SK-MEL-5 (cell line): ENCODE measurements around the gene TMEM30A. TPM values are rescaled to one million over a fixed set of nuclear protein-coding genes. Genes with fewer than 3 reads are reported as not detected.

ENCODE experiments used
- DNase-seq: peaks from one replicate; pipeline ENCODE4 v3.0.0-alpha.2; 2016; ENCODE audit warnings: low read depth, low spot score
- in situ Hi-C: cut with HindIII; loops from 2 replicates; pipeline ENCODE4 v1.10.0; 2016; ENCODE audit warnings: low sequenced_read_pairs, high pct_unique_total_duplicates, low pct_unique_long_range_greater_than_20kb
- total RNA-seq: library from RNA; depleted of rRNA; stranded (reverse); fragments of >200 nt; shearing (Covaris generic); gene quantifications from 2 replicates; pipeline ENCODE4 v1.2.3, GENCODE V29; 2014

TMEM30A gene
- total RNA-seq, 1 experiment from 2014 or later: 58.0 TPM

- in situ Hi-C loops: no loop called here
- no peak for DNase-seq
Observed at GRCh38 chr6:75235271-75235670, 49.3 kb downstream of the TMEM30A start.

DNA sequence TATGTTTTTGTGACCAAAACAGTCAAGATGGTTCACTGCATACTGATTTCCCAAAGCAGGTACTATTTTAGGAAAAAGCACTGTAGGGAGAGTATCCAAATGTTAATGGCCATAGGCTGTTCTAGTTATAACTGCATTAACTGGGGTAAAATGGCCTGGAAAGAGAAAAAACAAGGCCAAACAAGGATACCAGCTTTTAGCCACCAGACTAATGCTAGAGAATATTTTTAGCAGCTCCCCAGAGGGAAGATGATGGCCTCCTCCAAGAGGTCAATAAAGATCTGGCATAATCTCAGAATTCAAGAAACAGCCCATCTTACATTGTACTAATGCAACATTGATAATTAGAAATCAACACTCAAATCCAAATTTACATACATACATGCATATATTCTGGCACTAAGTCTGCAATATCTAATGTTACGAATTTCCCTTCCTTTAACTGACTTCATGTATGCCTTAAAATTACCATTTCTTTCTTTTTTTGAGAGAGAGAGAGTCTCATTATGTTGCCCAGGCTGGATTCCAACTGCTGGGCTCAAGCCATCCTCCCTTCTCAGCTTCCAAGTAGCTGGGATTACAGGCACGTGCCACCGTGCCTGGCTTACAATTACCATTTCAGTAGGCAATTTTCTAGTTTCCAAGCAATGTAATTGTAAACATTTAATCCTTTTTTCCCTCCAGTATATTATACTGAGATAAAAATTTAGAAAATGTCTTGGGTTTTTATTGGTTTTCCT lies 50.3 kb downstream of the TMEM30A start:
- no peak for DNase-seq
- in situ Hi-C loops: no loop called here

DNA sequence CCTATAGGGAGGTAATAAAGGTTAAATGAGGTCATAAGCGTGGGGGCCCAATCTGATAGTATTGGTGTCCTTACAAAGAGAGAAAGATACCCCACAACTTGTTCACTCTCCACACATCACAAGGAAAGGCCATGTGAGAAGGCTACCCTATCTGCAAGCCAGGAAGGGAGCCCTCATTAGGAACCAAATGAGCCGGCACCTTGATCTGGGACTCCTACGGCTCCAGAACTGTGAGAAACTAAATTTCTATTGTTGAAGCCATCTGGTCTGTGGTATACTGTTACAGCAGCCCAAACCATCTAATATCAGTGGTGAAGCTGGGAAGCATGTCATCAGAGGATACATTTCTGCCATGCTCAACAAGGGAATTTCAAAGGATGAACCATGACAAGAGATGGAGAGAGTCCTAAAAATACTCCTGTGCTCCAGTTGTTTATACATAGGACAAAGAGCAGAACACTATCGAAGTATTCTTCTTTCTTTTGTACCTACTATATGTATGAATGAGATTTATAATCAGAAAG lies 51.4 kb downstream of the TMEM30A start:
- in situ Hi-C loops: no loop called here
- no peak for DNase-seq

GRCh38 chr6:75230484-75231325 lies 53.9 kb downstream of the TMEM30A start:
- in situ Hi-C loops: no loop called here
- peak; percentile 64 for DNase-seq

DNA sequence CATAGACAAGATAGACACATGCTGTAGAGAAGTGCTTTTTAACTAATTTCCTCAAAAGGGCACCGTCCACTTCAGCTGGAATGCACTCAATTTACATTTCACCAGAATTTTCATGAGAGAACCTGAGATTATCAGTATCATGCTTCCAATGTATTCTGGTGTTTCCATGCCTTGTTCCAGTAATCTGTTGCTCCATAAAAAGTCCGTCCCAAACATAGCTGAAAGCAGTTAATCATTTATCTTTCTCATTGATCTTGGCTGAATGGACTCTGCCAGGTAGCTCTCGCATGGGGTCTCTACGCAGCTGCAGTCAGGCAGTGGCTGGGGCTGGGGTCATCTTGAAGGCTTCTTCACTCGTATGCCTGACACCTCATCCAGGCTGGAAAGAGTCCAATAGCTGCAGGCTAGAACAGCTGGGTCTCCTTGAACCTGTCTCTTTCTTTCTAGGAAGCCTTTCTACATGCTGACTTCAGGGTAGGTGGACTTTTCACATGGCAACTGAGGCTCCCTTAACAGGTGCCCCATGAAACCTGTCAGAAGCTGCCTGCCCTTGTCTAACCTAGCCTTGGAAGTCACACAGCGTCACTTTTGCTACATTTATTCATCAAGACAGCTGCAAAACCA lies 60.2 kb downstream of the TMEM30A start:
- in situ Hi-C loops: no loop called here
- no peak for DNase-seq

DNA sequence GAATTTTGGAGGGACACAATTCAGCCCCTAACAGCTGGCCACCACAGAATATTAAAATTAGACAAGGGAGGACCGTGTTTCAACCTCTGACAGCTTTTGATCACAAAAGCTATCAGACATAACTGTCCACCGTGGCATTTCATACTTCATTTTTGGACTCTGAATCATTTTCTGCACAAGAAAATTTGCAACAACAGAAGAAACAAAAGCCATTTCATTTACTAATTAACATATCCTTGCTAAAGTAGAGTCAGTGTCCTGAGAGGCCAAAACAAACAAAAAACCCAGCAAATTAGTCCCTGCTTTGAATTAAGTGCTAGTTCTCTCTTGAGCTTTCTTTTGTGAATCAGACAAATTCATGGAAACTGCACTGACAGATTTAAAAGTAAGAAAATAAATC lies 61.2 kb downstream of the TMEM30A start:
- no peak for DNase-seq
- in situ Hi-C loops: no loop called here

- in situ Hi-C loops: no loop called here
- no peak for DNase-seq
Observed at GRCh38 chr6:75222261-75222660, 62.3 kb downstream of the TMEM30A start.

GRCh38 chr6:75221116-75221515 lies 63.5 kb downstream of the TMEM30A start:
- in situ Hi-C loops: no loop called here

GRCh38 chr6:75220357-75220756 lies 64.2 kb downstream of the TMEM30A start:
- in situ Hi-C loops: no loop called here

More at GRCh38 chr6:75221116-75221515, 63.5 kb downstream of the TMEM30A start:
- DNase-seq: no peak

GRCh38 chr6:75219263-75219662 lies 65.3 kb downstream of the TMEM30A start:
- DNase-seq: no peak
- in situ Hi-C loops: no loop called here

More at GRCh38 chr6:75220357-75220756, 64.2 kb downstream of the TMEM30A start:
- DNase-seq: no peak

- in situ Hi-C loops: no loop called here
- DNase-seq: peak; percentile 27
Observed at GRCh38 chr6:75217193-75217592, 67.4 kb downstream of the TMEM30A start.

DNA sequence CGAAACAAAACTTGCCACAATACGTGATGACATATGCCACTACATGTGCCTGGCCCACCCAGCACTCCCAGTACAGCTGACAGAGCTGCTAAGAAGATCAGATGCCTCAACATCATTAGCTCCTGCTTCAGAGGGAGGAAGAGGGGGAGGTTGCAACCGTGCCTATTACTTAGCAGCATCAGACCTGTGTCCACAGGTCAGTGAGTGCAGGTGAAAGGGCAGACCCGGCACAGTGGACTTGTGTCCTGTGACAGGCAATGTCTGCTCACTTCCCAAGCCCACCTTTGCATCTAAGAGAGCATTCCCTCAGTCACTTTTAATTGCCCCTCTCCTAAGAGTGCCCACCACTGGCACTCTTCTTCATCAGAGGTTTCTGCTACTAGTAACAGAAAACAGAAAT lies 69.3 kb downstream of the TMEM30A start:
- no peak for DNase-seq
- in situ Hi-C loops: no loop called here

DNA sequence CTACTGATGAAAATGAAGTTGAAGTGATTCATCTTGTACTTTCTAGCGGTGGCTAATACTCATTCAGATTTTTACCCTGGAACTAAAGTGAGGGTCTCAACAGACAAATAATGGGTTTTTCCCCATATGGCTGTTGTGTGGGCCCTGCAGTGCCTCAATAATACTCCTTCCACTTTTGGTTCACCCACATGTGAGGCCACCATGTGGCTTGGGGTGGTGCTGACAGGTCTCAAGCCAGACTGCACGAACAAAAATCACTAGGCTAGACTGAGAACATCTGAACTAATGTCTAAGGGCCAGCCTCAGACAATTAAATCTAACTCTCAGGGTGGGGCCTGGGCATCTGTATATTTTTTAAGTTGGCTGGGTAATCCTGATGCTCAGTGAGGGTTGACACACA lies 70.9 kb downstream of the TMEM30A start:
- in situ Hi-C loops: no loop called here
- DNase-seq: peak; percentile 36

GRCh38 chr6:75213112-75213511 lies 71.5 kb downstream of the TMEM30A start:
- DNase-seq: peak; percentile 23
- in situ Hi-C loops: no loop called here

GRCh38 chr6:75211920-75212590 lies 72.5 kb downstream of the TMEM30A start:
- in situ Hi-C loops: no loop called here
- no peak for DNase-seq

DNA sequence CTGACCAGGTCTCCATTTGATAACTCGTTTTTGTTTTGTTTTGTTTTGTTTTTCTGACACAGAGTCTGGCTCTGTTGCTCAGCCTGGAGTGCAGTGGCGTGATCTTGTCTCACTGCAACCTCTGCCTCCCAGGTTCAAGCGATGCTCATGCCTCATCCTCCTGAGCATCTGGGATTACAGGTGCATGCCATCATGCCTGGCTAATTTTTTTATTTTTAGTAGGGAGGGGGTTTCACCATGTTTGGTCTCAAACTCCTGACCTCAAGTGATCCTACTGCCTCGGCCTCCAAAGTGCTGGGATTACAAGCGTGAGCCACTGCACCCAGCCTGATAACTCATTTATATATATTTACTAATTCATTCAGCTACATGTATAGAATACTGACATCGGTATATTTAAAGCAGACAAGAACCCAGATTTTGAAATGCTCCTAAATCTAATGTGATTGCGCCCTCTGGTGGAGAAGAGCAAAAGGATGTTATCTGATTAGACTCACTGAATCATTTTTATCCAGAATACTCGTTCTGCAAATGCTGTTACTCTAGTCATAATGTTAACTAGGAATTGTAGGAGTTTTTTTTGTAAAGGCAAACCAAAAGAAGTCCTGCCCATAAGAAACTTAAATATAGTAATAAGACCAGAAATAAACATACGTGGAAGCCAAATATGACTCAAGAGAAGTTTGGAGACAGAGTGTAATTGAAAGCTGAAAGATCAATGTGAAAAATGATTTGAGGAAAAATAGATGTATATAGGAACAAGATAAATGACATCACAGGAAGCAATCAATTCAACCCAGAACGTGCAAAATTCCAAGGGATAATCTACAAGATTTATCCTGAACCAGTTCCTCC lies 73.5 kb downstream of the TMEM30A start:
- in situ Hi-C loops: no loop called here
- DNase-seq: peak; percentile 66

- no peak for DNase-seq
- in situ Hi-C loops: no loop called here
Observed at GRCh38 chr6:75209184-75209723, 75.3 kb downstream of the TMEM30A start.
